ENCODE results near the gene DDIT4.

Gene DDIT4

DNA sequence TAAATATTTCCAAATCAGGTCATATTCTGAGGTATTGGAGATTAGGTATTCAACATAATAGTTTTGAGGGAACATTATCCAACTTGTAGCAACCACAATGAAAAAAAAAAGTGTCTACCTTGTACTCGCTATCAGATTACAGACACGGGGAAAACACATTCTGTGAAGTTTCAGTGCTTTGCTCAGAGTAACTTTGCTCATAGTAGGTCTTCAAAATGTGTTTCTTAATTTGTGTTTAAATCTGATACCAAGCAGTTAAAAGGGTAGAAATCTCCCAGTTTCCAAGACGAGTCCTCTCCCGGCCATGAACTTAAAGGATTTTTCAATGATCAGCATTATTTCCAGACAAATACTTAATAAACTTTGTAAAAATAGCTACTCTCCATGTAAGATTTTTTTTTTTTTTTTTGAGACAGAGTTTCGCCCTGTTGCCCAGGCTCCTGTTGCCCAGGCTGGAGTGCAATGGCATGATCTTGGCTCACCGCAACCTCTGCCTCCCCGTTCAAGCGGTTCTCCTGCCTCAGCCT is 39.2 kb downstream of the DDIT4 start:
- Mint-ChIP-seq H3K36me3 (no peaks in the 10 kb centered on the region), H3K9me3 (no peaks in the 10 kb centered on the region), H3K27me3 (no peaks in the 10 kb centered on the region), H3K4me3 (no peak overlapping the region), H3K4me1 (peaks cover 70% of the 10 kb centered on the region), H3K27ac (peak overlapping the region; percentile 62)

- Mint-ChIP-seq H3K9me3 (no peaks in the 10 kb centered on the region), H3K4me1 (peaks cover 69% of the 10 kb centered on the region), H3K4me3 (no peak overlapping the region), H3K27ac (no peak overlapping the region), H3K36me3 (no peaks in the 10 kb centered on the region), H3K27me3 (no peaks in the 10 kb centered on the region)
Measured at GRCh38 chr10:72314263-72314662, 40.5 kb downstream of the DDIT4 start.

DNA sequence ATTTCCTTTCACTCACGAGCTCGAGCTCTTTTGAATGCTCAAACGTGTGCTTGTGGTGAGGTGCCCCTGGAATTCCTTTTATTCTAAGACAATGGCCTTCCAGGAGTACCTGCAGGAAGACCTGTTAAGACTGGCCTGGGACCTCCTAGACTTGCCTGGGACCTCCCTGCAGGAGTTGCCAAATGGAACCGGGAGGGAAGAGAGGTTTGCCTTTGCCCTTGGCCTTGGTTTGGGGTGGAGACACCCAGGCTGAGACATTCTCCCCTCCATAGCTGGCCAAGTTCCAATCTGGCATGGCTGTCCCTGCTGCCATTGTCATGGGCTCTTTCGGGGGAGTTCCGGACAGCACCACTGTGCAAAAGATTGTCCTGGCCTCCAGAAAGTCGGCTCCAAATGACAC is 41.3 kb downstream of the DDIT4 start:
- H3K27me3 Mint-ChIP-seq: no peaks in the 10 kb centered on the region
- H3K4me1 Mint-ChIP-seq: peaks cover 65% of the 10 kb centered on the region
- no peaks in the 10 kb centered on the region for H3K36me3 Mint-ChIP-seq
- H3K4me3 Mint-ChIP-seq: no peak overlapping the region
- no peaks in the 10 kb centered on the region for H3K9me3 Mint-ChIP-seq
- H3K27ac Mint-ChIP-seq: peak overlapping the region; percentile 77

GRCh38 chr10:72315611-72316385 is 42.1 kb downstream of the DDIT4 start:
- H3K27ac Mint-ChIP-seq: peak overlapping the region; percentile 96
- peaks cover 65% of the 10 kb centered on the region for H3K4me1 Mint-ChIP-seq
- H3K36me3 Mint-ChIP-seq: peaks cover 2% of the 10 kb centered on the region
- H3K4me3 Mint-ChIP-seq: peak overlapping the region; percentile 53
- H3K9me3 Mint-ChIP-seq: no peaks in the 10 kb centered on the region
- H3K27me3 Mint-ChIP-seq: no peaks in the 10 kb centered on the region

DNA sequence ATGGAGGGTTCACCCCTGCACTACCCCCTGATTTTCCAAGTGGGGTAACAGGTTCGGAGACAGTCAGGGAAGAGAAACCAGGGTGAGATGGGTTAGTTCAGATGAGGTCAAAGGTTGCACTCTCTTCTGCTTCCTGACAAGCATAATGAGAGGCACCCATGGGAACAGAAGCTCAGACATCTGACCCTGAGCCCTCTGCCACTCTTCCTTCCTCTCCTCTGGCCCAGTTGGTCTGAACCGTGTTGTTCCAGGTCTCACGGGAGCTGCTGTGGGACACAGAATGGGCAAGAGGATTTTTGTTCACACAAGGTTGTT is 42.6 kb downstream of the DDIT4 start:
- Mint-ChIP-seq H3K27ac (peak overlapping the region; percentile 96), H3K4me3 (peak overlapping the region; percentile 53), H3K27me3 (no peaks in the 10 kb centered on the region), H3K36me3 (peaks cover 2% of the 10 kb centered on the region), H3K9me3 (no peaks in the 10 kb centered on the region), H3K4me1 (peaks cover 69% of the 10 kb centered on the region)

DNA sequence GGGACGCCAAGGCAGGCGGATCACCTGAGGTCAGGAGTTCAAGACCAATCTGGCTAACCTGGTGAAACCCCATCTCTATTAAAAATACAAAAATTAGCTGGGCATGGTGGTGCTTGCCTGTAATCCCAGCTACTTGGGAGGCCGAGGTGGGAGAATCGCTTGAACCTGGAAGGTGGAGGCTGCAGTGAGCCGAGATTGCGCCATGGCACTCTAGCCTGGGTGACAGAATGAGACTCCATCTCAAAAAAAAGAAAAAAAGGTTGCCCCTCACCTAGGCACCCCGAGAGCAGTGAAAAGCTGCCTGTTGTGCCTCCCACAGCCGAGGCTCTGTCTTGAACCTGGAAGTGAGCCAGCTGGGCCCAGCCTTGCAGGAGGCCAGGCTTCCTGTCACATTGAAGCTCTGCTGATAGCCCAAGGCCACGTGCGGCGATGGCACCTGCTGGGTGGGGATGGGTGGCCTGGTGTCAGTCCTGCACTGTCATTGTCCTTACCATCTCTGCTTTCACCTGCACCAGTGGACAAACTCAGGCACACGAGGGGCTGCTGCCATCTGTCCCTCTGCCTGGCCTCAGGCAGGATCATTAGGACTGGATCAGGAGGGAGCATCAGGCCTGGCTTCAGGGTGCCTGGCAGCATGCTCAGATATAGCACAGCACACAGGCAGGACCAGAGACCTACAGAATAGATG is 43.2 kb downstream of the DDIT4 start:
- H3K9me3 Mint-ChIP-seq: no peaks in the 10 kb centered on the region
- H3K4me1 Mint-ChIP-seq: peaks cover 71% of the 10 kb centered on the region
- H3K27ac Mint-ChIP-seq: peak overlapping the region; percentile 96
- H3K27me3 Mint-ChIP-seq: no peaks in the 10 kb centered on the region
- peaks cover 2% of the 10 kb centered on the region for H3K36me3 Mint-ChIP-seq
- H3K4me3 Mint-ChIP-seq: peak overlapping the region; percentile 64

DNA sequence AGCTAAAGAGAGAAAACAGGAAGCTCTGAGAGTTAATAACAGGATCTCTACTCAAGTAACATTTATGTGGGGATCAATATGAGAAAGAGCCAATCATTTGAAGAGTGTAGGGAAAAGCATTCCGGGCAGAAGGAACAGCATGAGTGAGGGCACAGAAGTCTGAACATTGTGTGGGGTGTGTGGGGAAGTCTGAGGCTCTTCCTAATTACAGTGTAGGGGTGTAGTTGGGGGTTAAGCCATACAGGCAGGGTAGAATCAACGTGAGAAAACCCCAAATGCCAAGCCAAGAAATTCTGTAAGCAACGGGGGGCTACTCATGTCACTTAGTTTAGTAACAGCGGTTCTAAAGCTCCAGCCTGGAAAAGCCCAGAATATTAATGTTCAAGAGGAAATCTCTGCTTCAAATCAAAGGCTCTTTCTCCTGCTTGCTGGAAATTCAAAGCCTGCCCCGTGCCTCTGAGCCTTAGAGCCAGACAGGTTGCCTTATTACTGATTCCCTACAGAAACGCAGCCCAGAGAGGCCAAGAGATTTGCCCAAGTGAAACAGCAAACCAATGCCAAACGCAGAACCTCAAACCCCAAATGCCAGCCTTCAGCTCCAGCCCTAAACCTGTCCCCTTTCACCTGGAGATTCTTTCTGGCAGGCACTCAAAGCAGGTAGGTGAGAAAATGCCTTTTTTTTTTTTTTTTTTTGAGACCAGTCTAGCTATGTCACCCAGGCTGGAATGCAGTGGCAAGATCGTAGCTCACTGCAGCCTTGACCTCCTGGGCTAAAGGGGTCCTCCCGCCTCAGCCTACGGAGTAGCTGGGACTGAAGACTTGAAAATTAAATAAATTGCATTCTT is 44.9 kb downstream of the DDIT4 start:
- no peaks in the 10 kb centered on the region for H3K9me3 Mint-ChIP-seq

DNA sequence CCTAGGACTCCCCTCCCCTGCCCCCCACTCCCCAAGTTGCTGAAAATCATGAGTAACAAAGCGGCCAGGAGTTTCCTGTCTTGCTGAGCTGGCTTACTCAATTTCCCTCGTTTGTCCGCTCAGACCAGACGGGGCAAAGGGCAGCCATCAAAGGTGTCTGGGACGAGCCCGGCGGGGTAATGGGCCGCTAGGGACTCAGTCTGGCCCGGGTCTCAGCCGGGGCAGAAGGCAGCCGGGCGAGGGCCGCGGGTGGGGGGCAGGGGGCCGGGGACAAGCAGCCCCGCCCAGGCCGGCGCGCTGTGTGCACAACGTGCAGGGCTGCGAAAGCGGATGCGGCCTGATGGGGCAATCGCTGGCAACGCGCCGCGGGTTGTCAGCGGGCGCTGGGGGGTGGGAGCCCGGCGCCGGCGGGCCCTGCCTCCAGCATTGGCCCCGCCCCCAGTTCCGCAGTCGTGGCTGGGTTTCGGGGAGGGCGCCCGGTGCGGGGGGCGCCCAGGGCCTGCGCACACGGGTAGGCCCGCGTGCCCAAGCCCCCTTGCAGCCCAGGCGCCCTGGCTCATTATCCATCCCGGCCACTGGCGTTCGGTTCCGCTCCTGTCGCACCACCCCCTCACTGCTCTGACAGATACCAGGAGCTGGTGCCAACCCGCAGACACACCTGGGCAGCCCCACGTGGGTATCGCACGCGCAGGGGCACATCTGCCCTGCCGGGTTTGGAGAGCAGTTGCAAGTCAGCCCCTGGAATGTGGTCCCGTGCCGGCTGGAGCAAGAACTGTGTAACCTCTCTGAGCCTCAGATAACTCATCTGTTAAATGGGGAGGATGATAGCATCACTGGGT is 45.9 kb downstream of the DDIT4 start:
- Mint-ChIP-seq H3K9me3 (no peaks in the 10 kb centered on the region), H3K27ac (peak overlapping the region; percentile 100), H3K4me1 (peaks cover 86% of the 10 kb centered on the region), H3K27me3 (no peaks in the 10 kb centered on the region), H3K4me3 (peak overlapping the region; percentile 93), H3K36me3 (peaks cover 2% of the 10 kb centered on the region)

More for the DNA sequence above, 44.9 kb downstream of the DDIT4 start:
- Mint-ChIP-seq H3K36me3 (peaks cover 2% of the 10 kb centered on the region), H3K4me3 (peak overlapping the region; percentile 84), H3K27ac (peak overlapping the region; percentile 94), H3K4me1 (peaks cover 80% of the 10 kb centered on the region), H3K27me3 (no peaks in the 10 kb centered on the region)

GRCh38 chr10:72320676-72321247 is 47.0 kb downstream of the DDIT4 start:
- Mint-ChIP-seq H3K9me3 (no peaks in the 10 kb centered on the region), H3K36me3 (peaks cover 2% of the 10 kb centered on the region), H3K4me1 (peaks cover 79% of the 10 kb centered on the region), H3K27me3 (no peaks in the 10 kb centered on the region), H3K27ac (peak overlapping the region; percentile 100), H3K4me3 (peak overlapping the region; percentile 93)

- Mint-ChIP-seq H3K4me1 (peaks cover 74% of the 10 kb centered on the region), H3K27ac (peak overlapping the region; percentile 100), H3K4me3 (peak overlapping the region; percentile 60), H3K36me3 (peaks cover 2% of the 10 kb centered on the region), H3K9me3 (no peaks in the 10 kb centered on the region), H3K27me3 (no peaks in the 10 kb centered on the region)
Measured at GRCh38 chr10:72321248-72322029, 47.7 kb downstream of the DDIT4 start.

- H3K9me3 Mint-ChIP-seq: no peaks in the 10 kb centered on the region
- no peaks in the 10 kb centered on the region for H3K27me3 Mint-ChIP-seq
- peaks cover 4% of the 10 kb centered on the region for H3K36me3 Mint-ChIP-seq
- peak overlapping the region; percentile 60 for H3K4me3 Mint-ChIP-seq
- H3K27ac Mint-ChIP-seq: peak overlapping the region; percentile 96
- H3K4me1 Mint-ChIP-seq: peaks cover 76% of the 10 kb centered on the region
Measured at GRCh38 chr10:72322030-72322279, 48.2 kb downstream of the DDIT4 start.

GRCh38 chr10:72322280-72323058 is 48.7 kb downstream of the DDIT4 start:
- Mint-ChIP-seq H3K9me3 (no peaks in the 10 kb centered on the region), H3K27ac (peak overlapping the region; percentile 96), H3K4me3 (peak overlapping the region; percentile 60), H3K4me1 (peaks cover 72% of the 10 kb centered on the region), H3K27me3 (no peaks in the 10 kb centered on the region), H3K36me3 (peaks cover 4% of the 10 kb centered on the region)

- peaks cover 75% of the 10 kb centered on the region for H3K4me1 Mint-ChIP-seq
- H3K27ac Mint-ChIP-seq: peak overlapping the region; percentile 96
Measured at GRCh38 chr10:72323108-72323749, 49.5 kb downstream of the DDIT4 start.

More at GRCh38 chr10:72323108-72323749, 49.5 kb downstream of the DDIT4 start:
- peaks cover 4% of the 10 kb centered on the region for H3K36me3 Mint-ChIP-seq
- H3K9me3 Mint-ChIP-seq: no peaks in the 10 kb centered on the region
- peak overlapping the region; percentile 30 for H3K4me3 Mint-ChIP-seq
- no peaks in the 10 kb centered on the region for H3K27me3 Mint-ChIP-seq
